ENCODE measurements around the gene KIF5C. TPM values are rescaled to one million over a fixed set of nuclear protein-coding genes. Genes with fewer than 3 reads are reported as not detected.

KIF5C gene
- total and polyA plus RNA-seq, 4 experiments from 2014 or later, result 3.0 to 21.3 (median 13.2) TPM

- no peak overlapping the region for H3K27ac ChIP-seq (ENCODE audit: low read depth, low read length)
- no peak overlapping the region for H3K4me3 ChIP-seq (ENCODE audit: low read length in 2 of 2)
- H3K36me3 Mint-ChIP-seq, result peaks cover 51 to 53% of the 10 kb centered on the region in 2 donors
- H3K36me3 ChIP-seq (ENCODE audit: insufficient read depth, low read length), result no peaks in the 10 kb centered on the region
- H3K4me1 ChIP-seq (ENCODE audit: insufficient read depth, low read length), result no peaks in the 10 kb centered on the region
- H3K27me3 ChIP-seq (ENCODE audit: insufficient read depth, low read length), result no peaks in the 10 kb centered on the region
- H3K9me3 Mint-ChIP-seq, result no peaks in the 10 kb centered on the region
- no peak for DNase-seq
- no peak overlapping the region for H3K27ac Mint-ChIP-seq
- H3K4me3 Mint-ChIP-seq, result no peak overlapping the region
- no peaks in the 10 kb centered on the region for H3K9me3 ChIP-seq (ENCODE audit: control insufficient read depth in 1 of 2, low read length in 2 of 2)
- H3K4me1 Mint-ChIP-seq, result no peaks in the 10 kb centered on the region
- ChIA-PET POLR2A (ENCODE audit: partially characterized antibody) (no interaction called here), CTCF (ENCODE audit: partially characterized antibody) (interaction anchor here (1.2 kb wide), 1 partner anchor 9 kb away, joined by 3 read pairs; no protein-coding TSS in a partner anchor)
- no peaks in the 10 kb centered on the region for H3K27me3 Mint-ChIP-seq
- intact Hi-C loops (cut with micrococcal nuclease), result no loop called here
These were observed 106.8 kb downstream of the KIF5C start for GRCh38 chr2:148981781-148982180.

GRCh38 chr2:148982282-148982681 lies 107.3 kb downstream of the KIF5C start:
- CTCF ChIA-PET (ENCODE audit: partially characterized antibody), result interaction anchor here (0.8 to 1.2 kb wide), 2 partner anchors 9 to 35 kb away, joined by 3 read pairs; no protein-coding TSS in a partner anchor
- Mint-ChIP-seq H3K9me3 (peaks cover 0 to 2% (median 0%) of the 10 kb centered on the region in 8 donors), H3K4me1 (no peaks in the 10 kb centered on the region), H3K36me3 (peaks cover 52 to 53% of the 10 kb centered on the region in 2 donors), H3K27me3 (no peaks in the 10 kb centered on the region), H3K4me3 (no peak overlapping the region), H3K27ac (peak overlapping the region in 1 of 7 donors; percentile 14)
- Histone ChIP-seq H3K27me3 (ENCODE audit: insufficient read depth, low read length) (no peaks in the 10 kb centered on the region), H3K9me3 (ENCODE audit: control insufficient read depth in 1 of 2, low read length in 2 of 2) (no peaks in the 10 kb centered on the region), H3K4me1 (ENCODE audit: insufficient read depth, low read length) (no peaks in the 10 kb centered on the region), H3K36me3 (ENCODE audit: insufficient read depth, low read length) (no peaks in the 10 kb centered on the region), H3K27ac (ENCODE audit: low read depth, low read length) (no peak overlapping the region), H3K4me3 (ENCODE audit: low read length in 2 of 2) (no peak overlapping the region)
- no peak for DNase-seq
- intact Hi-C loops (cut with micrococcal nuclease), result no loop called here
- POLR2A ChIA-PET (ENCODE audit: partially characterized antibody), result no interaction called here

GRCh38 chr2:148983896-148984295 lies 108.9 kb downstream of the KIF5C start:
- Mint-ChIP-seq H3K4me3 (no peak overlapping the region), H3K27ac (no peak overlapping the region), H3K4me1 (no peaks in the 10 kb centered on the region), H3K9me3 (peaks cover 0 to 2% (median 0%) of the 10 kb centered on the region in 8 donors), H3K27me3 (no peaks in the 10 kb centered on the region), H3K36me3 (peaks cover 50 to 53% of the 10 kb centered on the region in 2 donors)
- no peak for DNase-seq
- Histone ChIP-seq H3K4me1 (ENCODE audit: insufficient read depth, low read length) (no peaks in the 10 kb centered on the region), H3K27me3 (ENCODE audit: insufficient read depth, low read length) (no peaks in the 10 kb centered on the region), H3K27ac (ENCODE audit: low read depth, low read length) (no peak overlapping the region), H3K36me3 (ENCODE audit: insufficient read depth, low read length) (no peaks in the 10 kb centered on the region), H3K4me3 (ENCODE audit: low read length in 2 of 2) (no peak overlapping the region), H3K9me3 (ENCODE audit: control insufficient read depth in 1 of 2, low read length in 2 of 2) (no peaks in the 10 kb centered on the region)
- intact Hi-C loops (cut with micrococcal nuclease), result no loop called here
- ChIA-PET CTCF (ENCODE audit: partially characterized antibody) (interaction anchor here (0.6 to 2.4 kb wide), 2 partner anchors 33 to 577 kb away, joined by 3 to 8 read pairs; no protein-coding TSS in a partner anchor), POLR2A (ENCODE audit: partially characterized antibody) (no interaction called here)

GRCh38 chr2:148984449-148984848 lies 109.4 kb downstream of the KIF5C start:
- Mint-ChIP-seq H3K4me1 (no peaks in the 10 kb centered on the region), H3K4me3 (no peak overlapping the region), H3K27me3 (no peaks in the 10 kb centered on the region), H3K36me3 (peaks cover 45 to 51% of the 10 kb centered on the region in 2 donors), H3K27ac (no peak overlapping the region), H3K9me3 (peaks cover 0 to 2% (median 0%) of the 10 kb centered on the region in 8 donors)
- CTCF ChIA-PET (ENCODE audit: partially characterized antibody), result interaction anchor here (0.6 to 2.4 kb wide), 2 partner anchors 32 to 578 kb away, joined by 3 to 8 read pairs; no protein-coding TSS in a partner anchor
- no peaks in the 10 kb centered on the region for H3K36me3 ChIP-seq (ENCODE audit: insufficient read depth, low read length)
- no peaks in the 10 kb centered on the region for H3K9me3 ChIP-seq (ENCODE audit: control insufficient read depth in 1 of 2, low read length in 2 of 2)
- POLR2A ChIA-PET (ENCODE audit: partially characterized antibody), result no interaction called here
- DNase-seq, result no peak
- intact Hi-C loops (cut with micrococcal nuclease), result no loop called here
- H3K4me3 ChIP-seq (ENCODE audit: low read length in 2 of 2), result no peak overlapping the region
- no peak overlapping the region for H3K27ac ChIP-seq (ENCODE audit: low read depth, low read length)
- H3K4me1 ChIP-seq (ENCODE audit: insufficient read depth, low read length), result no peaks in the 10 kb centered on the region
- no peaks in the 10 kb centered on the region for H3K27me3 ChIP-seq (ENCODE audit: insufficient read depth, low read length)

GRCh38 chr2:148987286-148987685 lies 112.3 kb downstream of the KIF5C start:
- Mint-ChIP-seq H3K4me3 (no peak overlapping the region), H3K9me3 (peaks cover 0 to 2% (median 0%) of the 10 kb centered on the region in 8 donors), H3K4me1 (peaks cover 2 to 6% (median 3%) of the 10 kb centered on the region in 4 donors), H3K27me3 (no peaks in the 10 kb centered on the region), H3K27ac (peak overlapping the region in 1 of 7 donors; percentile 8), H3K36me3 (peaks cover 41 to 46% of the 10 kb centered on the region in 2 donors)
- Histone ChIP-seq H3K4me3 (ENCODE audit: low read length in 2 of 2) (no peak overlapping the region), H3K4me1 (ENCODE audit: insufficient read depth, low read length) (no peaks in the 10 kb centered on the region), H3K27me3 (ENCODE audit: insufficient read depth, low read length) (no peaks in the 10 kb centered on the region), H3K27ac (ENCODE audit: low read depth, low read length) (no peak overlapping the region), H3K36me3 (ENCODE audit: insufficient read depth, low read length) (no peaks in the 10 kb centered on the region), H3K9me3 (ENCODE audit: control insufficient read depth in 1 of 2, low read length in 2 of 2) (no peaks in the 10 kb centered on the region)
- no peak for DNase-seq
- intact Hi-C loops (cut with micrococcal nuclease), result no loop called here
- ChIA-PET CTCF (ENCODE audit: partially characterized antibody) (no interaction called here), POLR2A (ENCODE audit: partially characterized antibody) (no interaction called here)

- intact Hi-C loops (cut with micrococcal nuclease), result no loop called here
- H3K4me1 Mint-ChIP-seq, result peaks cover 2 to 6% (median 3%) of the 10 kb centered on the region in 4 donors
- no peak for DNase-seq
- H3K27me3 Mint-ChIP-seq, result no peaks in the 10 kb centered on the region
- Histone ChIP-seq H3K27me3 (ENCODE audit: insufficient read depth, low read length) (no peaks in the 10 kb centered on the region), H3K36me3 (ENCODE audit: insufficient read depth, low read length) (no peaks in the 10 kb centered on the region), H3K4me3 (ENCODE audit: low read length in 2 of 2) (no peak overlapping the region), H3K27ac (ENCODE audit: low read depth, low read length) (no peak overlapping the region), H3K4me1 (ENCODE audit: insufficient read depth, low read length) (no peaks in the 10 kb centered on the region), H3K9me3 (ENCODE audit: control insufficient read depth in 1 of 2, low read length in 2 of 2) (no peaks in the 10 kb centered on the region)
- H3K36me3 Mint-ChIP-seq, result peaks cover 35% of the 10 kb centered on the region in 2 donors
- H3K4me3 Mint-ChIP-seq, result no peak overlapping the region
- ChIA-PET CTCF (ENCODE audit: partially characterized antibody) (interaction anchor here (1.2 kb wide), 1 partner anchor 1051 kb away, joined by 3 read pairs; no protein-coding TSS in a partner anchor), POLR2A (ENCODE audit: partially characterized antibody) (no interaction called here)
- peaks cover 0 to 2% (median 0%) of the 10 kb centered on the region in 8 donors for H3K9me3 Mint-ChIP-seq
- no peak overlapping the region for H3K27ac Mint-ChIP-seq
These were observed 113.3 kb downstream of the KIF5C start for GRCh38 chr2:148988337-148988736.

GRCh38 chr2:148989882-148990493 lies 115.0 kb downstream of the KIF5C start:
- peak; percentile 53 to 64 (median 59) for DNase-seq
- Histone ChIP-seq H3K9me3 (ENCODE audit: control insufficient read depth in 1 of 2, low read length in 2 of 2) (no peaks in the 10 kb centered on the region), H3K4me3 (ENCODE audit: low read length in 2 of 2) (no peak overlapping the region), H3K27ac (ENCODE audit: low read depth, low read length) (no peak overlapping the region), H3K4me1 (ENCODE audit: insufficient read depth, low read length) (no peaks in the 10 kb centered on the region), H3K36me3 (ENCODE audit: insufficient read depth, low read length) (no peaks in the 10 kb centered on the region), H3K27me3 (ENCODE audit: insufficient read depth, low read length) (no peaks in the 10 kb centered on the region)
- Mint-ChIP-seq H3K4me3 (no peak overlapping the region), H3K4me1 (peaks cover 2 to 6% (median 3%) of the 10 kb centered on the region in 4 donors), H3K27ac (peak overlapping the region in 2 of 7 donors; percentile 31 to 46), H3K9me3 (peaks cover 0 to 2% (median 0%) of the 10 kb centered on the region in 8 donors), H3K27me3 (no peaks in the 10 kb centered on the region), H3K36me3 (peaks cover 32 to 35% of the 10 kb centered on the region in 2 donors)
- ChIA-PET CTCF (ENCODE audit: partially characterized antibody) (interaction anchor here (0.6 to 3.8 kb wide), 11 partner anchors 63 to 1057 kb away, joined by 3 to 24 read pairs (median 4); no protein-coding TSS in a partner anchor), POLR2A (ENCODE audit: partially characterized antibody) (no interaction called here)
- intact Hi-C loops (cut with micrococcal nuclease), result loop anchor here (1.0 to 5.0 kb wide), 3 partner anchors 64 to 1053 kb away; no protein-coding TSS in a partner anchor
